Daoy (cell line): Measurements from ENCODE around the gene INO80B. TPM values are rescaled to one million over a fixed set of nuclear protein-coding genes. Genes with fewer than 3 reads are reported as not detected.

Source experiments
- DNase-seq: peaks from one replicate; pipeline ENCODE4 v3.0.0-alpha.2; 2015; ENCODE audit warnings: low read depth
- total RNA-seq: library from RNA; depleted of rRNA; stranded (reverse); fragments of >200 nt; shearing (Covaris generic); gene quantifications from 2 replicates; pipeline ENCODE4 v1.2.3, GENCODE V29; 2014; rRNA removed

INO80B gene
- total RNA-seq, 1 experiment from 2014 or later: 13.8 TPM

DNA sequence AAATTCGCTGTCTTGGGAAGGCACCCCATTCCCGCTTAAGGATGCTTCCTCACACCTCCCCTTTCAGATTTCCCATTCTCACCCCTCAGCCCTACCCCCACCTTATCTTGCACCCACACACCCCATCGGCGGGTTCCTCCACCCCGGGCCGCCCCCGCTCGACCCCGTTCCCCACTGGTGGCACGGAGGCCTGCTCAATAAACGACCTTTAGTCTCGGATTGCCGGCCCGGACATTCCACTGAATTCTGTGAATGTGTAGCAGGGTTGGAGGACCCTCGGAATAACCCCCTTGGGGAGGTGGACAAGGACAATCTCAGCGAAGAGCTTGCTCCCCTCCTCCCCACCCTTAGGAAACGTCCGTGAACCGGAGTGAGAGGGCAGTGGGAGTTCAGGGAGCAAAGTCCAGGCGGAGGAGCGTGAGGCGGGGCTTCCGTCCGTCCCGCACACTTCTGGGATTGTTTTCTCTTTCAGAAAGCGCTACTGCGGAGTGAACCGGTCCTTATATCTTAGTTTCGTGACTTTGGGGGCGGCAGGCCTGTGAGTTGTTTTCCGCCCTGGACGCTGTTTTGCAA, 47.3 kb downstream of the INO80B start:
- DNase-seq: no peak

DNA sequence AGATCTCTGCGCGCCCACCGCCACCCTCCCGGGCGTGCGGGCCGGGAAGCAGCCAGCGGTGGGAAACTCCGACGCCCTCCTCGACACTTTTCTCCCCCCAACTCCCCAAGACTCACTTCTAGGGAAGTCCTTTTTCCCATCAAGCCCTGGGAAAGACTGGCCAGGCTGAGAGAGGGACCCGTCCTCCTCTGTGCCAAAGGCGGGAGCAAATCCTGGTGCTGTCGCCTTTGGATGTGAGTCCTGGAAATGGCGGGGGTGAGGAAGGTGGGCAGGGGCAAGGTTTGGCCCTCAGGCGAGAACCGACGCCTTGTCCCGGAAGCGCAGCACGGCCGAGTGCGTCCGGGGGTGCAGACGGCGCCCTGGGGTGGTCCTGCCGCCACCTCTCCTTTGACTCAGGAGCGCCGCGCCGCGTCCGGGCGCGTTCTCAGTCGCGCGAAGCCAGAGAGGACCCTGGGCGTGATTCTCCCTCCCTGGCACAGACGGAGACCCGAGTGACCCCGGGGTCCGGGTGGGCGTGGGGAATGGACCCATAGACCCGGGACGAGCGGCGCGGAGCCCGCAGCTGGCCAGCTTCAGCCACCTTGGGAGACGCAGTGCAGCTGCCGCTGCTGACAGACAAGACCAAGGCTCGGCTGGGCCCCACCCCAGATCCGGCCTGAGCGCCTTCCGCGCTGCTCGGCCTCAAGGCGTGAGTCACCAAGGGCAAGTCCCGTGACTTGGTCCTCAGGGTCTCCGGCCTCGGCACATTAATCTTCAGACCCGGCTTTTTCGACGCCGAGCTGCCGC, 48.0 kb downstream of the INO80B start:
- peak; percentile 87 for DNase-seq

DNA sequence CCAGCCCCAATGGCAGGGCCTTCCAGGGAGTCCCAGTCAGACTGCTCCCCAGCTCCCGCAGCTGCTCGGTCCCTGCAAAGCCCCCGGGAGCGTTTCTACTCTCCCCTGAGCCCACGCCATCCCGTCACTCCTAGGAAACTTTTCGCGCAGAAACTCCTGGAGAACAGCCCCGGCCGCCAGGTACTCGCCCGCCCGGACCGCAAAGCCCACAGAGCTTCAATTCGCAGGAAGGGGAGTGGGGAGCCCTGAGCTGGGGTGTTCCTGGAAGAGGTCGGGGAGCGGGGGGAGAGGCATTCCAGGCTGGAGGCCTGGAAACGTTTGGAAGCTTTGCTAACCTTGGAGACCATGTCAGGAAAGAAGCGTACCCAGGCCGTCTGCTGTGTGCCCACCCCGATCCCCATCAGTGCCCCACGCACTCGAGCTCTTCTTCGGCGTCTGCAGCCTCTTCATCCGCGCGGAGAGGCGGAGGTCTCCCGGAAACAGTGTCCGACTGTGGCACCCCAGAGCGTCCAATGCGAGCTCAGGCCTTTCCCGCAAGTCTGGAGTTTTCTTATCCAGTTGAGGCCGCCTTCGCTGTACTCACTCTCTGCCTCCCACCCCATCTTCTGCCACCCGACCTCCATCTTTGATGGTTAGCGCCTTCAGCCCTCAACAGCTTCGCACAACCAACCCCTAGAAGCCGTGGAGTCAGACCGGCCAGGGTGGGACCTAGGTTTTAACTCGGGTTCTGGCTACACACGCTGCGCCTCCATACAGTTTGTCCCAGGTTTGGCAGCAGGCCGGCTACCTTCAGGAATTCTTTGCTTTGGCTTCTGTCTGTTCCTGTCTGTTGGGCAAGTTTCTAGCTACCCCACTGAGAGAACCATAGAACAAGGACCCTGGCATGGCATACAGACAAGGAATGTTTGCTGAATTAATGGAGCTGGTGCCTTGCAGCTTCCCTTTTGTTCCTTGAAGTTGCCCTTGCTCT, 48.9 kb downstream of the INO80B start:
- no peak for DNase-seq

DNA sequence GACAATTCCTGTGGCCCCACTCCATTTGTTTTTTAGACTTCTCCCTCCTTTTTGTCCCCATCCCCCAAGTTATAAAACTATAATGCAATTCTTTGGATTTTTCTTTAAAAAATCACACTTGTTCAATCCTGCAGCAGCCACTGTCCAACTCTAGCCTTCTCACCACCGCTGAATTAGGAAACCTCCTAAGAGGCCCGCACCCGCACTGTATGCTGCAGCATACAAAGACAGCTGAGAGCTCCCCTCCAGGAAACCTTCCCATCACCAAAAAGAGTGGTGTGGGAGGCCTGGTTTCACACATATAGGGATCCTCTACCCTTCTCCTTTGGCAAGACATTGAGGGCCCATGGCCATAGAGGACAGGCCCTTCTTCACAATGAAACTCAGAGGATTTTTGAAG, 49.7 kb downstream of the INO80B start:
- no peak for DNase-seq

DNA sequence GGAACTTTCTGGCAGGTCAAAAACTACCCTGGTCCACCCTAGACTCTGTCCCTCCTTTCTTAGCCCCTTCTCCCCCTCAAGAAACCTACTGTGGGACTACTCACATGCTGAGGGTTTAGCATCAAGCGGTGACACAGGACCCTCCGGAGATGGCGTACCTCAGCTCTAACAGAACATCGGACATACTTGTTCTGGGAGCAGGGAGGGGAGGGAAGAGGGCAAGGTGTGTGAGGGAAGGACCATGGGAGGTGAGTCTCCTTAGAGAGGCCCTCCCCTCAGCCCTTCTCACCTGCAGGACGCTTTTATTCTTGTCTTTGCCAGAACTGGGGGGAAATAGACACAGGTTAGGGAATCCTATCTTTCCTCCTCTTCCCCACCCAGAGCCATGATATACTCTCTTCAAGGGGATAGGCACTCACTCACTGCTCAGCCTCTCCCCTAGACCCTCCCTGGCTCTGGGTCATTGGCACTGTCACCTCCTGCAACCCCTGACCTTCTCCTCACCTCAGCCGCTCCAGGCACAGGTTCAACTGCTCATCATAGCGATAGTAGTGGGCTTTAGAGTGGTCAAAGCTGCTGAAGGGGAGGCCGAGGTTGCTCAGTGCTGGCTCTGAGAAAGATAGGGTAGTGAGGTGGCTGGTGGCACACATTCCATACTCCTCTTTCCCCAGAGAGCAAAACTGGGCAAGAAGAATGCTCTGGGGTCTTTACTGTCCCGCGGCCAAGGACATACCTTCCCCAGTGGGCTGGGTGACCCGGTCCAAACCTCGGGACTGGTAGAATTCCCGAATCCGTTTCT, 50.8 kb downstream of the INO80B start:
- DNase-seq: no peak

DNA sequence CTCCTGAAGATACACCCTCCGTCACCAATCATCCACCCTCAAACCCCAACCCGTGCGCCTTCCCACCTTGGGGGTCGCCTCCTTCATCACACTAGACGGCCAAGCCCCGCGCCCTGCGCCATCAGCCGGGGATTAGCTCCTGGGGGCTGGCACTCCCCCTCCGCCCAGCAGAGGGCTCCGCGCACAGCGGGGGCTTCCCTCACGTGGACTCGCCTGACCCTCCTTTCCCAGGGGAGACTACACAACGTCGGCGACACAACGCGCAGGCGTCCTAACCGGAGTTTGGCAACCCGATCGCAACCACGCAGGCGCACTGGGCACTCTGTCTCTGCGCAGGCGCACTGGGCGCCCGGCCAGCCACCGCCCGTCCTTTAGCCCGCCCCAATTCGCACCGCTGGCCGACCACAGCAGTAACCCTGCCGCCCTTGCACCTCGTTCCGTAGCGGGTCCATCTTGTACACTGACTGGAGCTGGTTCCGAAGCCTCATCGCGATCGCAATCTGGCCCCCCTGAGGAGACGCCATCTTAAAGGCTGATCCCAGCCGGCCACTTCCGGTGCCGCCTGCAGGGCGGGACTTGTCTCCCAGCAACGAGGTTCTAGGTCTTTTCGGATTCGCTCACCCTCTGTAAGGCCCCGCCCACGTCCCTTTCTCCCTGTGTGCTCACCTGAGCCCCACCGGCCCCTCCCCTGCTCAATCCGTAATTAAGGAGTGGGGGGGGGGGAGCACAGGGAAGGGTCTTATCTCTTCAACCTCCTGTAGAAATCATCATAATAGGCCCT, 52.4 kb downstream of the INO80B start, which contains the start of gene PCGF1:
Gene PCGF1, minus strand, starts transcription at position 551 of the 781 bp plus-strand sequence. Its CDS starts 27 bp downstream, at position 524.
- peak; percentile 98 for DNase-seq

Other genes starting within 250 kb of the INO80B start
- 0.17 TPM in 1 of 2 replicates, not detected in the other for gene SLC4A5, start 111.7 kb upstream of the INO80B start, total RNA-seq
- gene DCTN1, start 74.8 kb upstream of the INO80B start, total RNA-seq: 74.5 and 74.8 TPM in 2 replicates
- 1.4 TPM in 2 replicates for gene C2orf81, start 33.5 kb upstream of the INO80B start, total RNA-seq
- gene WDR54, start 33.4 kb upstream of the INO80B start, total RNA-seq: 62.2 and 68.1 TPM in 2 replicates
- gene RTKN, start 13.2 kb upstream of the INO80B start, total RNA-seq: 5.4 and 6.9 TPM in 2 replicates
- 30.9 and 37.0 TPM in 2 replicates for gene WBP1, start 3.4 kb downstream of the INO80B start, total RNA-seq
- 45.2 and 52.4 TPM in 2 replicates for gene MOGS, start 10.3 kb downstream of the INO80B start, total RNA-seq
- gene MRPL53, start 17.6 kb downstream of the INO80B start, total RNA-seq: 41.5 and 43.9 TPM in 2 replicates
- 8.5 and 8.9 TPM in 2 replicates for gene CCDC142, start 27.9 kb downstream of the INO80B start, total RNA-seq
- 19.4 and 26.3 TPM in 2 replicates for gene TTC31, start 28.0 kb downstream of the INO80B start, total RNA-seq
- 0.97 and 1.7 TPM in 2 replicates for gene LBX2, start 44.5 kb downstream of the INO80B start, total RNA-seq
- 22.8 and 42.1 TPM in 2 replicates for gene PCGF1, start 52.6 kb downstream of the INO80B start, total RNA-seq
- gene TLX2, start 59.4 kb downstream of the INO80B start, total RNA-seq: 0.77 TPM in 1 of 2 replicates, not detected in the other
- 1.1 TPM in 1 of 2 replicates, not detected in the other for gene DQX1, start 71.1 kb downstream of the INO80B start, total RNA-seq
- gene AUP1, start 74.6 kb downstream of the INO80B start, total RNA-seq: 135 TPM in 2 replicates
- gene HTRA2, start 74.8 kb downstream of the INO80B start, total RNA-seq: 41.2 and 44.8 TPM in 2 replicates
- gene LOXL3, start 98.9 kb downstream of the INO80B start, total RNA-seq: 54.5 and 62.0 TPM in 2 replicates
- gene DOK1, start 99.6 kb downstream of the INO80B start, total RNA-seq: 19.8 and 20.6 TPM in 2 replicates
- gene M1AP, start 193.2 kb downstream of the INO80B start, total RNA-seq: not detected in 2 replicates
- gene SEMA4F, start 199.2 kb downstream of the INO80B start, total RNA-seq: 3.4 and 4.2 TPM in 2 replicates